ENCODE results near the gene CPA5. TPM values are rescaled to one million over a fixed set of nuclear protein-coding genes. Genes with fewer than 3 reads are reported as not detected.

The CPA5 gene
- total and polyA plus RNA-seq, 2 of the 8 experiments (the other 6 are each of a cell fraction or from before 2014, with no cell fraction given), result 0.12 TPM; not detected in 1

DNA sequence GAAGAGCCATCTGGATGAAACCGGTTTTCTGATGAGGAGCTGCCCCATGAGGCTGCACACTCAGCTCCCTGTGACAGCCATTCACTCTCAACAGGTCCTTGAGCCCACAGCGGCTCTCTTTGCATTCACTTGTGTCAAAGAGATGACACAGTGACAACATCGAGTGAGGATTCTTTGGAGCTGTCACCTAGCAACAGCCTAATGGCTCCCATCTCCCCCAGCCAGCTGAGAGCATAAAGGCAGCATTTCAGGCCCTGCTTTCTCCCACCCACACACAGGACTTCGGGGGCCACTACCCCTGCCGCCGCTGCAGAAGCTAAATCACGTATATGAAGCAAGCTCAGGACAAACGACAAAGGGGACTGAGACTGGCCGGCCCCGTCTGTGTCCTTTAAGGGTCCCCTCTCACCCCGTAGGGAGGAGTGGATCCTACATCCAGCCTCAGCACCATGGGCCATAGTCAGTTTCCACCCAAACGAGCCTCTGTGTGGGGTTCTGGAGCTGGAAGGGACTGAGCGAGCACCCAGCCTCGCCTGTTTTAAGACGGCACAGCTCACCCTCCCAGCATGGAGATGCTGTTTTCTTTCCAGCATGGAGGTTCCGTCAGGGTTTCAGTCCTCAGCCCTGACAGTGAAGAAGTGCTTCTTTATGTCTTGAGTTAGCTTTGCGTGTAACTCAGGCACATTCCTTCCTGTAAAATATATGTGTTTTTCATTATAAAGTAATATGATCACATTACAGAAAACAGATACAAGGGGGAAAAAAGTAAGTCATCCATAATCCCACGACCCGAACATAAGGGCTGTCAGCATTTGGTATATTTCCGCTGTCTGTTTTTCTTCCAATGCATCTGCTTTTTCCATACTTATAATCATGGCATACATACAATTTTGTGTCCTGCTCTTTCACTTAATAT, 46.7 kb upstream of the CPA5 start (continued):
- TF ChIP-seq BRCA1 (IDR thresholded peaks at IDR 0.05; ENCODE audit: low read depth, low read length) (no peak), BCL11A (IDR thresholded peaks at IDR 0.05; ENCODE audit: low read depth in 2 of 2, low read length in 2 of 2) (no peak), ZNF274 (IDR thresholded peaks at IDR 0.05; ENCODE audit: borderline replicate concordance, extremely low read depth, low read length) (no peak), GABPA (IDR thresholded peaks at IDR 0.05; ENCODE audit: borderline replicate concordance, insufficient read depth, low read length) (no peak), CBX8 (IDR thresholded peaks at IDR 0.05; ENCODE audit: borderline replicate concordance, low read depth, low read length) (no peak), CEBPB (IDR thresholded peaks at IDR 0.05; ENCODE audit: low read depth, low read length) (no peak), EP300 (IDR thresholded peaks at IDR 0.05; ENCODE audit: borderline replicate concordance in 1 of 2, low read depth in 2 of 2, low read length in 2 of 2) (no peak), SUZ12 (IDR thresholded peaks at IDR 0.05; ENCODE audit: low read length) (no peak), JUN (IDR thresholded peaks at IDR 0.05; ENCODE audit: low read depth, low read length) (no peak)
- TF ChIP-seq, protein P1, sequence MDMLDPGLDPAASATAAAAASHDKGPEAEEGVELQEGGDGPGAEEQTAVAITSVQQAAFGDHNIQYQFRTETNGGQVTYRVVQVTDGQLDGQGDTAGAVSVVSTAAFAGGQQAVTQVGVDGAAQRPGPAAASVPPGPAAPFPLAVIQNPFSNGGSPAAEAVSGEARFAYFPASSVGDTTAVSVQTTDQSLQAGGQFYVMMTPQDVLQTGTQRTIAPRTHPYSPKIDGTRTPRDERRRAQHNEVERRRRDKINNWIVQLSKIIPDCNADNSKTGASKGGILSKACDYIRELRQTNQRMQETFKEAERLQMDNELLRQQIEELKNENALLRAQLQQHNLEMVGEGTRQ (IDR thresholded peaks at IDR 0.05; ENCODE audit: low read length), result no peak

Data from H1 (cell line).